Fibroblast of mammary gland (primary cell): ENCODE results near the gene ZG16.

ENCODE experiments used
- DNase-seq: peaks from one replicate; pipeline ENCODE4 v3.0.0-alpha.2; 2010; ENCODE audit warnings: low read depth
- H3K4me3 ChIP-seq: 2 replicates; pipeline ENCODE4 v1.5.1; 2011; ENCODE audit warnings: low read depth, mild to moderate bottlenecking, low read length, moderate library complexity; ENCODE audit not compliant: control insufficient read depth
- TF ChIP-seq, protein P1 (sequence below): conservative IDR thresholded peaks from 2 replicates; pipeline ENCODE4 v1.5.1; 2011; ENCODE audit warnings: low read depth, low read length, inconsistent platforms; ENCODE audit not compliant: control insufficient read depth, insufficient read depth

Gene ZG16

DNA sequence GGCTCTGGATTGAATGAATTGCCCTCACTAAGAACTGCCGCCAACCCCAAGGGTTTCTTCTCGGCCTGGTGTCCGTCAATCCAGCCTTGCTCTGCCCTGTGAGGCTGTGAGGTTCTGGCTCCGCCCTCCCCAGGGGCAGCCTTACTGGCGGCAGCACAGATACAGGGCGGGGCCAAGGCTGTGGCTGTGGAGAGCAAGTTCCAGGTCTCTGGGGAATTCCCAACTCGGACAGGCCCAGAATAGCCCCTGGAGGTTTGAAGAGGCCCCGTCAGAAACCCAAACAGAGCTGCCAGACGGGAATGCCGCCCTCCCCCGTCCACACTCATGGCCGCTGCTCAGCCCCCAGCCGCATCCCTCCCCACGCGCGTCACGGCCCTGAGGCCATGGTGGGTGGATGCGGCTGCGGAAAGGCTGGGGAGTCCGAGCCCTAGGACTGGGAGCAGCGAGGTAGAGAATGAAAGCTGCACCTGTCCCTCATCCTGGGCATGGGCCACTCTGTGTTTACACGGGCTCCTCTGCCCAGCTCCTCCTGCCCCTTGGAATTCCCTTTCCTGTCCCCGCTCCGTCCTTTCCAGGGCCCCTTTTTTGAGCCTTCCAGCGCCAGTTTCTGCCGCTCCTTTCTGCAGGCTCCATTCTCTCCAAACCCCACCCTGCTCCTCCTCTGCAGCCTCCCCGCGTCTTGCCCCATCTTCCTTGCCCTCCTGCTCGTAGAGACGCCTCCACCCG, 33.3 kb downstream of the ZG16 start:
- peak; percentile 97 for DNase-seq
- TF ChIP-seq, protein P1, sequence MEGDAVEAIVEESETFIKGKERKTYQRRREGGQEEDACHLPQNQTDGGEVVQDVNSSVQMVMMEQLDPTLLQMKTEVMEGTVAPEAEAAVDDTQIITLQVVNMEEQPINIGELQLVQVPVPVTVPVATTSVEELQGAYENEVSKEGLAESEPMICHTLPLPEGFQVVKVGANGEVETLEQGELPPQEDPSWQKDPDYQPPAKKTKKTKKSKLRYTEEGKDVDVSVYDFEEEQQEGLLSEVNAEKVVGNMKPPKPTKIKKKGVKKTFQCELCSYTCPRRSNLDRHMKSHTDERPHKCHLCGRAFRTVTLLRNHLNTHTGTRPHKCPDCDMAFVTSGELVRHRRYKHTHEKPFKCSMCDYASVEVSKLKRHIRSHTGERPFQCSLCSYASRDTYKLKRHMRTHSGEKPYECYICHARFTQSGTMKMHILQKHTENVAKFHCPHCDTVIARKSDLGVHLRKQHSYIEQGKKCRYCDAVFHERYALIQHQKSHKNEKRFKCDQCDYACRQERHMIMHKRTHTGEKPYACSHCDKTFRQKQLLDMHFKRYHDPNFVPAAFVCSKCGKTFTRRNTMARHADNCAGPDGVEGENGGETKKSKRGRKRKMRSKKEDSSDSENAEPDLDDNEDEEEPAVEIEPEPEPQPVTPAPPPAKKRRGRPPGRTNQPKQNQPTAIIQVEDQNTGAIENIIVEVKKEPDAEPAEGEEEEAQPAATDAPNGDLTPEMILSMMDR, result no peak

DNA sequence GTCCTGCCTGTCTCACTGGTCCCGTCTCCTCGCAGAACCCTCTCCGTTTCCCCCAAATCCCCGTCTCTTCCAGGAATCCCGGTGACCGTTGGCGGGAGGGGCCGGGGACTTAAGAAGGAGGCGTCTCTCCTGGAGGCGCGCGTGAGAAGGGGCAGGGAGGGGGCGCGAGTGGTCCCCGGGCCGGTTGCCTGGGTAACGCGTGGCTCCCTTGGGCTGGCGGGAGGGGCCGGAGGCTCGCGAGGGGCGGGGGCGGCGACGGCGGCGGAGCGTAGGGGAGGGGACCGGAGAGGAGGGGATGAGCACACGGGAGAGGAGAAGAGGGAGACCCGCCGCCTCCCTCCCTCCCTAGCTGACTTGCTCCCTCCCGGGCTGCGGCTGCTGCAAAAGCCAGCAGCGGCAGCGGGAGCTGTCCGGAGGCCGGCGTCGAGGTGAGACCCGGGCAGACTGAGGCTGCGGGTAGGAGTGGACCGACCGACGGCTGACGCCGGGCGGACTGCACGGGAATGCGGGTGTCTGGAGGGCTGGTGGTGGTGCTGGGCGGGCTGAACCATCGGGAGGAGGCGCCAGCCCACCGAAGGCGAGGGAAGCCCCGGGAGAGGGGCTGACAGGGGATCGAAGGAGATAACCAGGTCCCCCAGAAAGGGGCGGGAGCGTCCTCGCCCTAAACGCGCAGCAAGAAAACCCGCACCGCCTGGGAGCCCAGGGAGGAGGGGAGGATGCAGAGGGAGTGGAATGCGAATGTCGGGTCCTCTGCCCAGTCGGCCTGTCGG, 34.0 kb downstream of the ZG16 start, which contains the start of gene PRRT2:
PRRT2 (plus strand) TSS at position 298 of the 770 bp plus-strand sequence. CDS start 862 bp downstream, outside the sequence.
- peak; percentile 38 for DNase-seq
- TF ChIP-seq, protein P1, result no peak
- peak within 1 kb of the TSS; percentile 44 for H3K4me3 ChIP-seq

More for the DNA sequence above, 33.3 kb downstream of the ZG16 start:
- peak overlapping the region; percentile 44 for H3K4me3 ChIP-seq

DNA sequence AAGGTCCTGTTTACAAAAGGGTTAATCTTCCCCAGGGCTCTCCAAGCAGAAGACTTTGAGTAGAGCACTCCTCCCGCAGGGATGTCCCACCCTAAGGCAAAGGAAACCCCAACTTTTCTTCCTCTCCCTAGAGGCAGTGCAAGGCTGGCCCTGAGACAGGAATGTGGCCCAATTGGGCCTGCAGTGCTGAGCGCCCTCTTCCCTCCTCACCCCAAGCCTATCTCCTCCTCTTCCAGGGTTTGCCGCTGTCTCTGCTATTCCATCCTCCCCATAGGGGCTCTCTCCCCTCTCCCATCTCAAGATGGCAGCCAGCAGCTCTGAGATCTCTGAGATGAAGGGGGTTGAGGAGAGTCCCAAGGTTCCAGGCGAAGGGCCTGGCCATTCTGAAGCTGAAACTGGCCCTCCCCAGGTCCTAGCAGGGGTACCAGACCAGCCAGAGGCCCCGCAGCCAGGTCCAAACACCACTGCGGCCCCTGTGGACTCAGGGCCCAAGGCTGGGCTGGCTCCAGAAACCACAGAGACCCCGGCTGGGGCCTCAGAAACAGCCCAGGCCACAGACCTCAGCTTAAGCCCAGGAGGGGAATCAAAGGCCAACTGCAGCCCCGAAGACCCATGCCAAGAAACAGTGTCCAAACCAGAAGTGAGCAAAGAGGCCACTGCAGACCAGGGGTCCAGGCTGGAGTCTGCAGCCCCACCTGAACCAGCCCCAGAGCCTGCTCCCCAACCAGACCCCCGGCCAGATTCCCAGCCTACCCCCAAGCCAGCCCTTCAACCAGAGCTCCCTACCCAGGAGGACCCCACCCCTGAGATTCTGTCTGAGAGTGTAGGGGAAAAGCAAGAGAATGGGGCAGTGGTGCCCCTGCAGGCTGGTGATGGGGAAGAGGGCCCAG, 34.9 kb downstream of the ZG16 start:
- no peak for DNase-seq
- H3K4me3 ChIP-seq, result peak overlapping the region; percentile 44
- TF ChIP-seq, protein P1, result no peak

DNA sequence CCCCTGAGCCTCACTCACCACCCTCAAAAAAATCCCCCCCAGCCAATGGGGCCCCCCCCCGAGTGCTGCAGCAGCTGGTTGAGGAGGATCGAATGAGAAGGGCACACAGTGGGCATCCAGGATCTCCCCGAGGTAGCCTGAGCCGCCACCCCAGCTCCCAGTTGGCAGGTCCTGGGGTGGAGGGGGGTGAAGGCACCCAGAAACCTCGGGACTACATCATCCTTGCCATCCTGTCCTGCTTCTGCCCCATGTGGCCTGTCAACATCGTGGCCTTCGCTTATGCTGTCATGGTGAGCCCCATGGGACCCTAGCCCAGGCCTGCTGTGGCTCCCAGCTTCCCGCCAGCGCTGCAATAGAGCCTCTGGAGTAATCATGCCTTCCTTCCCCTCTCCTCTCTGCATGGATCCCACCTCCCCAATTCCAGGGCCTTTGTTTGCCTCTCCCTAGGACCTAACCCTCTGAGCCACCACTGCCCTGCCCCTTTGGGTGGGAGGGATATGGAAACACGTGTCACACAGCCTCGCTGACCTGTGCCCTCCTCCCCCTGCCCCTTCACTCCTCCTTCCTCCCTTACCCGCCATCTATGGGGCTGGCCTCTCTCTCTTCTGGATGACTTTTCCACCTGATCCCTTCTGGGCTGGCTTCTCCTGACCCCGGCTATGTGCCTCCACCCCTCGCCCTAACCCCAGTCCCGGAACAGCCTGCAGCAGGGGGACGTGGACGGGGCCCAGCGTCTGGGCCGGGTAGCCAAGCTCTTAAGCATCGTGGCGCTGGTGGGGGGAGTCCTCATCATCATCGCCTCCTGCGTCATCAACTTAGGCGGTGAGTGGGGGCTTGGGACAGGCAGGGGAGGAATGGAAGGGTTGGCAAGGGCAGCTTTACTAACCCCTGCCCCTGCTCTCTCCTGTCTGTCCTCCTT, 35.8 kb downstream of the ZG16 start:
- TF ChIP-seq, protein P1, result no peak
- H3K4me3 ChIP-seq, result no peak overlapping the region
- DNase-seq, result no peak

GRCh38 chr16:29814592-29814991, 36.5 kb downstream of the ZG16 start:
- no peak overlapping the region for H3K4me3 ChIP-seq

More at GRCh38 chr16:29814592-29814991, 36.5 kb downstream of the ZG16 start:
- DNase-seq, result no peak
- TF ChIP-seq, protein P1, result no peak
